ENCODE data around the gene AKT1.

AKT1 gene

DNA sequence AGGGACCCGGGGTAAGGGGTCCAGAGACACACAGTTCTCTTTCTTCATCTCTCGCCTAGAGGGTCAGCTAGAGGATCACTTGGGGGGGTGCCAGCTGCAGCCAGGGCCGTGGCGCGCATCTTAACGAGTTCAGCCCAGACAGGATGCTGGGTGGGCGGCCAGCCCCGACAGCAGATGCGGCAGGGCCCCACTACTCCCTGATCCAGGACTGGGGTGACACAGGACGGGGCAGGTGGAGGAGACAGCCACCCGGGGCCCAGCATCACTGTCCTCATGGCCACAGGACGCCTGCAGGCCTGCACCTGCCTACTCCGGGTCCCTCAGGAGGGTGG, 12.8 kb downstream of the AKT1 start:
- DNase-seq (ENCODE audit: low read depth): no peak
- no peak overlapping the region for H3K4me3 ChIP-seq (ENCODE audit: low read depth, low read length)
- TF ChIP-seq, protein P1, sequence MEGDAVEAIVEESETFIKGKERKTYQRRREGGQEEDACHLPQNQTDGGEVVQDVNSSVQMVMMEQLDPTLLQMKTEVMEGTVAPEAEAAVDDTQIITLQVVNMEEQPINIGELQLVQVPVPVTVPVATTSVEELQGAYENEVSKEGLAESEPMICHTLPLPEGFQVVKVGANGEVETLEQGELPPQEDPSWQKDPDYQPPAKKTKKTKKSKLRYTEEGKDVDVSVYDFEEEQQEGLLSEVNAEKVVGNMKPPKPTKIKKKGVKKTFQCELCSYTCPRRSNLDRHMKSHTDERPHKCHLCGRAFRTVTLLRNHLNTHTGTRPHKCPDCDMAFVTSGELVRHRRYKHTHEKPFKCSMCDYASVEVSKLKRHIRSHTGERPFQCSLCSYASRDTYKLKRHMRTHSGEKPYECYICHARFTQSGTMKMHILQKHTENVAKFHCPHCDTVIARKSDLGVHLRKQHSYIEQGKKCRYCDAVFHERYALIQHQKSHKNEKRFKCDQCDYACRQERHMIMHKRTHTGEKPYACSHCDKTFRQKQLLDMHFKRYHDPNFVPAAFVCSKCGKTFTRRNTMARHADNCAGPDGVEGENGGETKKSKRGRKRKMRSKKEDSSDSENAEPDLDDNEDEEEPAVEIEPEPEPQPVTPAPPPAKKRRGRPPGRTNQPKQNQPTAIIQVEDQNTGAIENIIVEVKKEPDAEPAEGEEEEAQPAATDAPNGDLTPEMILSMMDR (IDR thresholded peaks at IDR 0.05; ENCODE audit: control insufficient read depth, extremely low read depth, insufficient read depth): no peak

DNA sequence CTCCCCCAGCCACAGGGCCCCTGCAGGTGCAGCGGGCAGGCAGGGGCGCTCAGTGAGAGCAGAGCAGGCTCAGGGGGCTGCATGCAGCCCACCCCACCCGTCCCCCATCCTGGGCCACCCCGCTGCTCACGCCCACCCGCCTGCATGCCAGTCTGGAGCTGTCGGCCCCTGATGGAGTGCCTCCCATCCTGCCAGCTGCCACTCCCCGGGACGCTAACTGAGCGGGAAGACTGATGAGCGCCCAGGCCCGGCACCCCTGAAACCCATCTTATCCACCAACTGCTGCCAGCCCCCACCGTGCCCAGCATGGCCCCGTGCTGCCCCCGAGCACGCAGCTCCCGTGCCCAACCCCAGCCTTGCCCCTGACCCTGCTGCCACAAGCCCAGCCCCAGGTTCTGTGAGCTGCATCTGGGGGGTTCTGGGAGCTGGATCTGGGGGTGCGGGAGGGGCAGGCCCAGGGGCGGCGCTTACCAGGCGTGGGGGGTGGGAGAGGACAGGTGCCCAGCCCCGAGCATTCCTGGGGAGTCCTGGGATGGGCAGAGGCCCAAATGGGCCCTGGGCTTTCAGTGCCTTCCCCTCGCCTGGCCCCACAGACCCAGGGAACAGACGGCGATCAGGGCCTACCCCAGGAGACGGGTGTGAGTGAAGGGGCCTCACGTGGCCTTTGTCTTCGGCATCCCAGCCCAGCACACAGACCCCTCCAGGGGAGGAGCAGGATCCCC, 13.3 kb downstream of the AKT1 start:
- TF ChIP-seq, protein P1 (IDR thresholded peaks at IDR 0.05; ENCODE audit: control insufficient read depth, extremely low read depth, insufficient read depth): no peak
- no peak for DNase-seq (ENCODE audit: low read depth)
- no peak overlapping the region for H3K4me3 ChIP-seq (ENCODE audit: low read depth, low read length)

DNA sequence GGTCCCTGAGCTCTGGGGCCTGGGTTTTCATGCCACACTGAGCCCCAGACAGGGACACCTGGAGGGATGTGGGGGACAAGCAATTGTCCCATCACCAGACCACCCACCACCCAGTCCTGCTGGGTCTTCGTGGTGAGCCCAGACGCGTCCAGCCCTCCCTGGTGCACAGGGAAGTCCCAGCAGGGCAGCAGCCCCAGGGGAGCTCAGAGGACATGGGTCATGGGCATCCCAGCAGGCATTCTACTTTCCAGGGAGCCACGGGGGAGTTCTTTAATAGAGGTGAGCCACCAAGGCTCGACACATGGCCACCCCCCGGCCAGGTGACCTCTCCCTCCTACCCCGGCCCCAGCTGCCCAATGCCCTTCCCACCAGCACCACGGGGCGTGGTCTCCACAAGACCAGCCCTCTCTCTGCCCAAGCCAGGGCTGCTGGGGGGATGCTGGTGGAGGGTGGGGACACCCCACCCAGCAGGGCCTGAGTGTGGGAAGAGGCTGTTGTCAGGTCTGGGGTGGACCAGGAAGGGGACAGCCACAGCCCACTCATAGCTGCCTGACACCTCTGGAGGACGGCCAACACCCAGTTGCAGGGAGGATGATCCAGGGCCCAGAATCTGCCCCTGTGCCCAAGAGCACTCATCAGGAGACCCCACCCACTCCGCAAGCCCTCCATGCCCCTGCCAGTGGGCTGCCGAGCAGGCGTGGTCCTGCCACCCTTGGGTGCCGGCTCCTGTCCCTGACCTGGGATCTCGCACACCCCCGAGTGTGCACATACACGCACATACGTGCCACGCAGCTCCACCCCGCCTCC, 14.1 kb downstream of the AKT1 start:
- no peak for DNase-seq (ENCODE audit: low read depth)

DNA sequence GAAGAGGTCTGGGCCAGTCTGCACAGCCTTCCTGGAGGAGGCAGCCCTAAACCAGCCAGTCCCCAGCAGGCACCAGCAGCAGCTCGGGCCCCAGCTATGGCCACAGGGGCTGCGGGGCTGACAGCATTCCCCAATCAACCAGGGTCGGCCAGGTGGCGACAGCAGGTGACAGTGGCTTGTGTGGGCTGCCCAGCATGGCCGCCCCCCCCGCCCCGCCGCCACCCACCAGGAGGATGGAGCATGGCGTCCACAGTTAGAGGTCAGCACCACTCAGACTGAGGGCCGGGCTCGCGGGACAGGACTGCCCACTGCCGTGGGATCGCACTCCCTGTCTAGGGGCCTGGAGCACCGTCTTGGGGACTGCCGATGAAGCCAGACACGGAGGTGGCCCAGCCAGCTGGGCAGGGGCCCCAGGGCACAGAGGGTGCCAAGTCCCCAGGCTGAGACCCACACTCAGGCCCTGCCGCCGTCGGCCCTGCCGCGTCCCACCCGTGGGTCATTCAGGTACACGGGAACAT, 15.0 kb downstream of the AKT1 start:
- no peak overlapping the region for H3K4me3 ChIP-seq (ENCODE audit: low read depth, low read length)
- no peak for DNase-seq (ENCODE audit: low read depth)
- TF ChIP-seq, protein P1 (IDR thresholded peaks at IDR 0.05; ENCODE audit: control insufficient read depth, extremely low read depth, insufficient read depth): no peak

More for the DNA sequence above, 14.1 kb downstream of the AKT1 start:
- TF ChIP-seq, protein P1 (IDR thresholded peaks at IDR 0.05; ENCODE audit: control insufficient read depth, extremely low read depth, insufficient read depth): no peak
- no peak overlapping the region for H3K4me3 ChIP-seq (ENCODE audit: low read depth, low read length)

DNA sequence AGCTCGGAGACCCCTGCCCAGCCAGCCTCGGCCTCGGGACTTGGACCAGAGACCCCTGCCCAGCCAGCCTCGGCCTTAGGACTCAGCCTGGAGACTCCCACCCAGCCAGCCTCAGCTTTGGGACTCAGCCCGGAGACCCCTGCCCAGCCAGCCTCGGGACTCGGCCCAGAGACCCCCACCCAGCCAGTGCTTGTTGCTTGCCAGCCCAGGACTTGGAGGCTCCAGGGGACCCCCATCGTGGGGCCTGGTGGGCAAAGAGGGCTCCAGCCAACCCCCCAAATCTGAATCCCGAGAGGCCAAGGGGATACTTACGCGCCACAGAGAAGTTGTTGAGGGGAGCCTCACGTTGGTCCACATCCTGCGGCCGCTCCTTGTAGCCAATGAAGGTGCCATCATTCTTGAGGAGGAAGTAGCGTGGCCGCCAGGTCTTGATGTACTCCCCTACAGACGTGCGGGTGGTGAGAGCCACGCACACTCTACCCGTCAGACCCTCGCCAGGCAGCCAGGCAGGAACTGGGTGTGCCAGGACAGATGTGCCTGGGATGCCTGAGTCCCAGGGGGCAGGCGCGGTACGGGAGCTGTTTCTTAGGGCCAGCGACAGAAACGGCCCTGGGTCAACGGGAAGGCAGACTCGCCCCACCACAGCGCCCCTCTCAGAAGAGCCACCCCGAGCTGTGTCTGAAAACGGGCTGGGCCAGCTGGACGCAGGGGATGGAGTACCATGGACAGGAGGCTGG, 15.6 kb downstream of the AKT1 start:
- H3K4me3 ChIP-seq (ENCODE audit: low read depth, low read length): no peak overlapping the region
- no peak for DNase-seq (ENCODE audit: low read depth)
- TF ChIP-seq, protein P1 (IDR thresholded peaks at IDR 0.05; ENCODE audit: control insufficient read depth, extremely low read depth, insufficient read depth): no peak

DNA sequence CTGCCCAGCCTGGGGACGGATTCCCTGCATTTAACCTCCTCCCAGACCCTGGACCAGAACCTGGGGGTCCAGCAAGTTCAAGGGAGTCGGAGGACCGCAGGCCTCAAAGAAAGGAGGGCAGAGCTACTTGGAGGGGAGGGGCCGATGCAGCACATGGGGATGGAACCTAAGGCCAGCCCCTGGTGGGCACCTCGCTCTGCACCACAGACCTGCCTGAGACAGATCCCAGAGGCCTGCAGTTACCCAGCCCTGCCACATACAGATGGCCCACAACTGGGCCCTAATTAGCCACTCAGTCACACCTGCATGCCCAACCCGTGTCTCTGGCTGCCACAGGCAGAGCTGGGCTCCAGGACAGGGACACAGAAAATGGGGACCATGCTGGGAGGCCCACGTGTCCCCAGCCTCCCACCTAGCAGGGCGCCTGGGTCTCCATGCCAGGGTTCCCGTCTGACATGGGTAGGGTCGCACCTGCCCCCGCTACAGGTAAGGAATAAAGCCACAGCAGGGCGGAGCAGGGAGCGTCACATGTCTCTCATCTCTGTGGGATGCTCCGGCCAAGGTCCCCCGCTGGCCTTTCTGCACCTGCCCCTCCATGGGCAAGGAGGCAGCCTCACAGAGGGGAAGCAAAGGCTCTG, 16.7 kb downstream of the AKT1 start:
- no peak for DNase-seq (ENCODE audit: low read depth)
- TF ChIP-seq, protein P1 (IDR thresholded peaks at IDR 0.05; ENCODE audit: control insufficient read depth, extremely low read depth, insufficient read depth): no peak
- H3K4me3 ChIP-seq (ENCODE audit: low read depth, low read length): no peak overlapping the region
